Colonic mucosa (tissue), 4 donors: ENCODE measurements around the gene GP1BB. TPM values are rescaled to one million over a fixed set of nuclear protein-coding genes. Genes with fewer than 3 reads are reported as not detected.

Experiments used
- DNase-seq: peaks from one replicate; pipeline ENCODE4 v3.0.0-alpha.2; 2020
- H3K27ac ChIP-seq: fragments of 200-600 bp; one replicate; pipeline ENCODE4 v1.8.0; 2021
- H3K27me3 ChIP-seq: fragments of 200-600 bp; one replicate; pipeline ENCODE4 v1.8.0; 2021
- H3K36me3 ChIP-seq: fragments of 200-600 bp; one replicate; pipeline ENCODE4 v1.8.0; 2021
- H3K4me1 ChIP-seq: fragments of 200-600 bp; one replicate; pipeline ENCODE4 v1.8.0; 2021; ENCODE audit warnings: mild to moderate bottlenecking
- H3K4me3 ChIP-seq: fragments of 200-600 bp; one replicate; pipeline ENCODE4 v1.8.0; 2021
- H3K9ac ChIP-seq, 2 donors: one replicate each; pipeline ENCODE4 v1.7.0; 2013; ENCODE audit warnings: control low read depth in 2 of 2, low read depth in 2 of 2, low read length in 2 of 2
- H3K9me3 ChIP-seq: fragments of 200-600 bp; one replicate; pipeline ENCODE4 v1.8.0; 2021
- CTCF ChIP-seq: fragments of 200-600 bp; IDR thresholded peaks from one replicate; pipeline ENCODE4 v1.8.0; 2022; ENCODE audit warnings: antibody characterized with exemption, mild to moderate bottlenecking
- intact Hi-C: fragments of 100-400 bp; cut with DNase I; formaldehyde crosslinking; loops from one replicate; pipeline ENCODE4 v1.14.1; 2022
- total RNA-seq, 2 donors: library from RNA; stranded (reverse); fragmentation: NEBNext Ultra II Directional in 1 of 2; extraction: Animal tissue kit (Norgen Biotek cat#: 25700) in 1 of 2; gene quantifications; one replicate each; pipeline ENCODE4 v1.2.1, GENCODE V29; 2021
- donor health status: healthy.
- donor health status: DM: no; HTN: no; CAD: no.
- donor health status: DM: no; HTN: no; CAD: no.

The GP1BB gene
- total RNA-seq, 2 donors from 2014 or later = 0.45 to 1.1 TPM

DNA sequence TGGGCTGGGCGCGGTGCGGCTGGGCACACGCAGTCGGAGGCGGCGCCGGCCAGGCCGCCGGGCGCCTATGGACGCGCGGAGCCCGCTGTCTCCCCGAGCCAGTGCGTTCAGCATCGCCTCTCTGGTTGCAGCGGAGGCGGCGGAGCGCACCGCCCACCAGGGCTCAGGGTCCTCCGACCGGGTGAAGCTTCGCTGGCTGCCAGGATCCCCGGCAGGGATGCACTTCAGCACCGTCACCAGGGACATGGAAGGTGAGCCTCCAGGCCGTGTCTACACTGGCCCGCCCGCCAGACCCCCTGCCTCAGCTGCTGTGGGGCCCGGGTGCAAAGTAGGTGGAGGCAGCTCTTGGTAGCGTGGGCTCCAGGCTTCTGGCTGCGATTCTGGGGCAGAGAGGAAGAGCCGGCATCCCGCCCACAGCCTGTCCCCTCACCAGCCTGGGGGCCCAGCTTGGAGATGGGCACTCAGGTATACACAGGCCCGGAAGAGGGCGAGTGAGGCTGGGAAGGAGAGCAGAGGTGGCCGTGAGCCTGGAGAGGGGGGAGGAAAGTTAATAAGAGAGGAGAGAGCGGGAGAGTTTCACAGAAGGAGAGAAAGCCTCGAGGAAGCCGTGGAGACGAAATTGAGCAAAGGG lies 36.2 kb downstream of the GP1BB start:
- TF ChIP-seq CTCF = no peak
- Histone ChIP-seq H3K27me3 (peaks cover 88% of the 10 kb centered on the region), H3K27ac (no peak overlapping the region), H3K9ac (no peak overlapping the region), H3K9me3 (no peaks in the 10 kb centered on the region), H3K4me1 (peaks cover 3% of the 10 kb centered on the region), H3K4me3 (no peak overlapping the region), H3K36me3 (no peaks in the 10 kb centered on the region)
- no peak for DNase-seq
- intact Hi-C loops = no loop called here

- H3K36me3 ChIP-seq = no peaks in the 10 kb centered on the region
- no peak for TF ChIP-seq CTCF
- intact Hi-C loops = no loop called here
- no peak within 1 kb of the TSS for H3K27ac ChIP-seq
- H3K27me3 ChIP-seq = peaks cover 88% of the 10 kb centered on the region
- peaks cover 3% of the 10 kb centered on the region for H3K4me1 ChIP-seq
- H3K9ac ChIP-seq = no peak within 1 kb of the TSS
- DNase-seq = no peak
- H3K9me3 ChIP-seq = no peaks in the 10 kb centered on the region
- H3K4me3 ChIP-seq = no peak within 1 kb of the TSS
Observed at GRCh38 chr22:19760058-19760950, 37.0 kb downstream of the GP1BB start, which contains the start of gene TBX1. TBX1 (plus strand) TSS chr22:19760778; CDS start chr22:19760844, 66 bp downstream.

- Histone ChIP-seq H3K27ac (no peak overlapping the region), H3K4me1 (peaks cover 3% of the 10 kb centered on the region), H3K9me3 (no peaks in the 10 kb centered on the region), H3K36me3 (no peaks in the 10 kb centered on the region), H3K27me3 (peaks cover 86% of the 10 kb centered on the region), H3K4me3 (no peak overlapping the region), H3K9ac (no peak overlapping the region)
- intact Hi-C loops = no loop called here
- no peak for TF ChIP-seq CTCF
- no peak for DNase-seq
Observed at GRCh38 chr22:19760951-19761724, 37.8 kb downstream of the GP1BB start.

DNA sequence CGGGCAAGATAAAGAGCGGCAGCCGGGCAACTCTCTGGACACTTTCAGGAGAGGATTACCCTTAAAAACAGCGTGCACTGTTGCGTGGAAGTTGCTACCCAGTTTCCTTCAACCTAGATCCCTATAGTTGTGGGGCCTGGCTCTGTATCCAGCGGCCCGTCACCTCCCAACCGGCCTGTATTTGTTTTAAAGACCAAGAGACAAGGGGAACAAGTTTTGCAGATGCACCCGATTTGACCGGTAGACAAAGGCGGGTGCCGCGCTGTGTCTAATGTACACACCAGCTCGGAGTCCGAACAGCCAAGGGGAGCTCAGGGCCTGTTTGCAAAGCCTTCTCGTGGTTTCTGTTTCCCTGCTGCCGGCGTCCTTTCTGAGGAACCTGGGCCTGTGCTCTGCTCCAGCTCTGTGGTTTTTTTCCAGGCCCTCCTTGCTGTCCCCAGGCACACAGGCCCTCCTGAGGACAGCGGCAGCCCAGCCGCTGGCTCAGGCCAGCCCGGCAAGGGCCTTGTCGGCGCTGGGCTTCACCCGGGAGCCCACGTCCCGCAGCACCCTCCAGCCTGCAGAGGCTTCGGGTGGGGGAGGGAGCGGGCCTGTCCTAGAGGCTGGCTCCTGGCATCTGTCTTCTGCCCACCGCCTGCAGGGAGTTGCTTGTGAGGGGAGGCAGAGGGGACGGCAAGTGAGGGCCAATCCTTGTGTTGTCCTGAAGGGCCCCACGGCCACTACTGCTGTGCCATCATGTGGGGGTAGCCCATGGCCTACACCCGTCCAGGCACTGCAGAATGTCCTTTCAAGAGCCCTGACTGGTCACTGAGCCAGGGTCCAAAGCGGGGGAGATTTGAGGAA lies 38.6 kb downstream of the GP1BB start:
- Histone ChIP-seq H3K4me3 (no peak overlapping the region), H3K9ac (no peak overlapping the region), H3K4me1 (peaks cover 6% of the 10 kb centered on the region), H3K27ac (no peak overlapping the region), H3K27me3 (peaks cover 86% of the 10 kb centered on the region), H3K9me3 (no peaks in the 10 kb centered on the region), H3K36me3 (no peaks in the 10 kb centered on the region)
- no peak for DNase-seq
- no peak for TF ChIP-seq CTCF
- intact Hi-C loops = no loop called here
